Tongue (tissue), 2 donors: Measurements from ENCODE around the gene NOC2L. TPM values are rescaled to one million over a fixed set of nuclear protein-coding genes. Genes with fewer than 3 reads are reported as not detected.
"Not testable (repeated sequence)": the region's sequence is repeated elsewhere in the genome, so short reads cannot be mapped to it uniquely, and the experiment has no call there.

Source experiments
- DNase-seq: peaks from one replicate; pipeline ENCODE4 v3.0.0-alpha.2; 2015
- total RNA-seq: library from RNA; depleted of rRNA; stranded (reverse); fragments of >200 nt; gene quantifications from one replicate; pipeline ENCODE4 v1.2.3, GENCODE V29; 2014

The NOC2L gene
- total RNA-seq, 1 donor from 2014 or later: 56.0 TPM

- DNase-seq: no peak
Observed at GRCh38 chr1:993379-993995, 34.4 kb upstream of the NOC2L start.

GRCh38 chr1:992362-992761 is 33.3 kb upstream of the NOC2L start:
- DNase-seq: no peak

DNA sequence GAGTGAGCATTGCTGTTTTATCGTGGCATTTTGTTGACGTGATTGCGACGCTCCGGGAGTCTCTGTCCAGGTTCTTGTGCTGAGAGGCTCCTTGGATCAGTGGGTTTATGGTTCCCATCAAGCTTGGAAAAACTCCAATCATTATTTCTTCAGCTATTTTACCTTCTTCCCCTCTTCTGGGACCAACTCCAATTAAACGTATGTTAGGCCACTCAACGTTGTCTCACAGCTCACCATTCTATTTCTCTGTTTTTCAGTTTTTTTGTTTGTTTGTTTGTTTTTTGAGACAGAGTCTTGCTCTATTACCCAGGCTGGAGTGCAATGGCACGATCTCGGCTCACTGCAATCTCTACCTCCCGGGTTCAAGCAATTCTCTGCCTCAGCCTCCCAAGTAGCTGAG is 32.8 kb upstream of the NOC2L start:
- no peak for DNase-seq

GRCh38 chr1:991275-991674 is 32.2 kb upstream of the NOC2L start:
- not testable (repeated sequence) for DNase-seq

DNA sequence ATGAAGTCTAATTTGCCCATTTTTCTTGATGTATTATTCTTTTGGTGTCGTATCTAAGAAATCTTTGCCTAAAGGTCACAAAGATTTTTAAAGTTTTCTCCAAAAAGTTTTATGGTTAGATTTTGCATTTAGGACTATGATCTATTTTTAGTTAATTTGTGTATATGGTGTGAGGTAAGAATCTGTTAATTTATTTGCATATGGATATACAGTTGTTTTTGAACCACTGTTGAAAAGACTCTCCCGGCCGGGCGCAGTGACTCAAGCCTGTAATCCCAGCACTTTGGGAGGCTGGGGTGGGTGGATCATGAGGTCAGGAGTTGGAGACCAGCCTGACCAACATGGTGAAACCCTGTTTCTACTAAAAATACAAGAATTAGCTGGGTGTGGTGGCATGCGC is 29.0 kb upstream of the NOC2L start:
- DNase-seq: not testable (repeated sequence)

- DNase-seq: no peak
Observed at GRCh38 chr1:985126-985525, 26.1 kb upstream of the NOC2L start.

DNA sequence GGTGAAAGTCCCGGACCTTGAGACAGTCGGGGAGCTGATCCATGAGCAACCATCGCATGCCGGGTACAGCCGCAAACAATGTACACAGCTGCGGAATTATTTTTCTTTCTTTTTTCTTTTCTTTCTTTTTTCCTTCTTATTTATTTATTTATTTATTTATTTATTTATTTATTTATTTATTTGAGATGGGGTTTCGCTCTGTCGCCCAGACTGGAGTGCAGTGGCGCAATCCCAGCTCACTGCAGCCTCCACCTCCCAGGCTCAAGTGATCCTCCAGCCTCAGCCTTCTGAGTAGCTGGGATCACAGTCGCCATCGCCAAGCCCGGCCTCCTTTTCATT is 25.4 kb upstream of the NOC2L start:
- DNase-seq: no peak

GRCh38 chr1:983798-984475 is 24.9 kb upstream of the NOC2L start:
- no peak for DNase-seq

GRCh38 chr1:982765-983436 is 23.8 kb upstream of the NOC2L start:
- DNase-seq: no peak

GRCh38 chr1:981955-982558 is 23.0 kb upstream of the NOC2L start, which contains the start of gene PERM1:
Gene PERM1 (minus strand): TSS chr1:982093. CDS start chr1:981029, 1,064 bp downstream.
- DNase-seq: no peak

- no peak for DNase-seq
Observed at GRCh38 chr1:981491-981954, 22.5 kb upstream of the NOC2L start.

GRCh38 chr1:980602-981395 is 21.7 kb upstream of the NOC2L start:
- no peak for DNase-seq

DNA sequence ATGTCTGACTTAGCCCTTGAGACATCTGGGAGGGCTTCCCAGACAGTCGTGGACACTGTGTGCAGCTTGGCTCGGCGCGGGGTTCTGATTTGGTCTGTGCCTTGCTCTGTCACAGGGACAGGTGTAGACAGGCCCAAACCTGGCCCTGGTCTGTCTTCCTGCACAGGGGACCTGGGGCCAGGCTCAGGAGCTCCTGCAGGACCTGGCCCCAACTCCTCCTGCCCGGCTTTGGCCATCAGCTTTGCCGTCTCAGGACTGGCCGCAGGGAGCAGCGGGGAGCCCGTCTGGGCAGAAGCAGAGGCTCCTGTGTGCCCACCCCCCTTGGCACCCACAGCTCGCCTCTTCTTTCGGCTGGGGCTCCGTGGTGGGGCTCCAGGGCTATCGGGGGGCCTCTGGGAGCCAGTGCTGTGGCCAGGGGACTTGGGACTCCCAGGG is 21.1 kb upstream of the NOC2L start:
- no peak for DNase-seq

GRCh38 chr1:979744-980072 is 20.7 kb upstream of the NOC2L start:
- DNase-seq: no peak

DNA sequence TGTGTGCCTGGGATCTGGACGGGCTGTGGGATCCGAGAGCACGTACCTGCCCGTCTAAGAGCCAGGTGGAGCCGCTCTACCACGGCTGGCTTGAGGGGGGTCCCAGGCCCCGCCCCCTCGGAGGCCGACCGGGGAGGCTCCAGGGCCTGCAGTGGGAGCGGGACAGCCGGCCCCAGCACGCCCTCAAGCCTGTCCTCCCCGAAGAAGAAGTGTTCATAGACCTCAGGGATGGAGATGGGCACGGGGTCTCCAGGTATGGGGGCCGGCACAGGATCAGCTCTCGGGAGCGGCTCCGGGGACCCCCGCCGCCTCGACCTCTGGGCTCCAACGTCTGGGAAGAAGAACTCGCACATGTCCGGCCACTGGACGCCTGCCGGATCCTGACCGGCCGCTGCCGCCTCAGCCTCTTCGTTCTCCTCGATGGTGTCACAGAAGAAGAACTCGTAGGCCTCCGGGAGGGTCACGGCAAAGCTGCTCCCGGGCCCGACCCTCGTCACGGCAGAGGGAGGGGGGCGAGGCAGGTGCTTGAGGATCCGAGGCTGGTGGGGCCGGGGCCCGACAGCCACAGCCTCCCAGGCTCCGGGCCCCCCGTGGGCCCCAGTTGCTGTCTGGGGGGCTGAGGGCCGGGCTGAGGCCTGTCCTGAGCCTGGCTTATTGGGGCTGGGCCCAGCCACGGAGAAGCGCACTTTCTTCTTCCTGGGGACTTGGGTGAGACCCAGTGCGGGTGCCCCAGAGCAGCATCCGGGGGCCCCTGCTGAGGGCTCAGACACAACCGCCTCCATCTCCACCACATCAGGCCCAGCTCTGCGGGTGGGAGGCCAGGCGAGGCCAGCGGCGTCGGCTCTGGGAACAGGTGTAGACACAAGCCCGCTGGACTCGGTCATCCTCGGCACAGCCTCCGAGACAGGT is 20.0 kb upstream of the NOC2L start:
- no peak for DNase-seq

- DNase-seq: no peak
Observed at GRCh38 chr1:978069-978834, 19.2 kb upstream of the NOC2L start.

DNA sequence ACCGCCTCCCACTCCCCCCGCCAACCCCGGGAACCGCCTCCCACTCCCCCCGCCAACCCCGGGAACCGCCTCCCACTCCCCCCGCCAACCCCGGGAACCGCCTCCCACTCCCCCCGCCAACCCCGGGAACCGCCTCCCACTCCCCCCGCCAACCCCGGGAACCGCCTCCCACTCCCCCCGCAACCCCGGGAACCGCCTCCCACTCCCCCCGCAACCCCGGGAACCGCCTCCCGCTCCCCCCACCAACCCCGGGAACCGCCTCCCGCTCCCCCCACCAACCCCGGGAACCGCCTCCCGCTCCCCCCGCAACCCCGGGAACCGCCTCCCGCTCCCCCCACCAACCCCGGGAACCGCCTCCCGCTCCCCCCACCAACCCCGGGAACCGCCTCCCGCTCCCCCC is 17.7 kb upstream of the NOC2L start:
- not testable (repeated sequence) for DNase-seq

- peak; percentile 60 for DNase-seq
Observed at GRCh38 chr1:975896-976683, 17.0 kb upstream of the NOC2L start.

DNA sequence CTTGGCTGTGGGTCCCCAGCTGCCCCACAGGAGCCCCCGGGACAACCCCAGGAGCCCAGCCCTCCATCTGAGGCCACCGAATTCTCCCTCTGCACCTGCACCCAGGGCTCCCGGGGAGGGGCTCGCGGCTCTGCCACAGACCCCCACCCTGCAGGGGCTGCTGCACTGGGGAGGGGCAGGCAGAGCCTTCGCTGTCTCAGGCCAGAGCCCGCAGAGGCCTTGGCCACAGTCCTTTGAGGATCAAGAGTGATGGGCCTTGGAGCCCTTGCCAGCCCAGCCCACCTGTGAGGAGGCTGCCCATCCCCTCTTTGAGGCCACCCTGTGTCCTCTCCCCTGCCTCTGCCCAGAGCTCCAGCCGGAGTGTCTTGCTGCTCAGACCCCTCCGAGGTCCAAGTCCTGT is 16.3 kb upstream of the NOC2L start:
- no peak for DNase-seq
